ENCODE data around the gene RABL6. TPM values are rescaled to one million over a fixed set of nuclear protein-coding genes. Genes with fewer than 3 reads are reported as not detected.

The RABL6 gene
- total and polyA plus RNA-seq, 2 of the 4 experiments (the other 2 are of a cell fraction) = 37.1 to 47.5 TPM

DNA sequence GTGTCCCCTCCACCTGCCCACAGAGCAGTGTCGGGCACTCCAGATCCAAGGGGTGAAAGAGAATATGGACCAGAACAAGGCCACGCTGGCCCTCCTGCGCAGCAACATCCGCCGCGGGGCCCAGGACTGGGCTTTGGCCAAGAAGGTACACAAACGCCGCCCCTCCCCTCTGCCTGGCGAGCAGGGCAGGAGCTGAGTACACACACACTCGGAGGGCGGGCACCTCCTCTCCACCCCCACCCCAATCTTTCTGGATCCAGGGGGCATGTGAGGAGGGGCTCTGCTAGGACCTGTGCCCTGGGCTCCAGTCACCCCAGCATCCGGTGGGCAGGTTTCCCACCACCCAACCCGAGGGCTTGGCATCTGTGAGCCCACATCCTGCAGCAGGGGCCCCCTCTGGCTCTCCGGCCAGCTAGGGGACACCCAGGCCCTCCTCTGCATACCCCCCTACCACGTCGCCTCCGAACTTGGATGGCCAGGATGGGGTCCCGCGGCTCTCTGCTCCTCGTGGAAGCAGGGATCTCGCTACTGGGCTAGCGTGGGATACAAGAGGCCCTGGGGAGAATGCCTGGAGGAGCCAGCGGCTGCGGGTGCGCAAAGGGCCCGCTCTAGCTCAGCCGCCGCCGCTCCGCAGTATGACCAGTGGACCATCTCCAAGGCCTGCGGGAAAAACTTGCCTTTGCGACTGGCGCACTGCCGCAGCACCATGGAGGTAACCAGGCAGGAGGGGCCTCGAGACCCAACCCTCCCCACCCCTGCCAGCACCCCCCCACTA lies 8.5 kb upstream of the RABL6 start:
- no peak for TF ChIP-seq MAFK (IDR thresholded peaks at IDR 0.05; ENCODE audit: low read depth, low read length)
- H3K36me3 ChIP-seq (ENCODE audit: control insufficient read depth, insufficient read depth, low read length) = no peaks in the 10 kb centered on the region
- no peak overlapping the region for H2BK15ac ChIP-seq (ENCODE audit: low read depth, low read length)
- no peak overlapping the region for H3K14ac ChIP-seq (replicated peaks; ENCODE audit: low read depth, low read length)
- H2BK5ac ChIP-seq (ENCODE audit: low read depth, low read length, poor library complexity, severe bottlenecking) = no peak overlapping the region
- no peak overlapping the region for H3K27ac ChIP-seq (ENCODE audit: insufficient read depth, low read length)
- no peak overlapping the region for H3K18ac ChIP-seq (ENCODE audit: low read depth, low read length)
- DNase-seq = no peak
- H3K9ac ChIP-seq (ENCODE audit: low read depth, low read length) = no peak overlapping the region
- no peak overlapping the region for H4K5ac ChIP-seq (ENCODE audit: low read depth, low read length)
- no peaks in the 10 kb centered on the region for H3K9me1 ChIP-seq (ENCODE audit: insufficient read depth, low read length)
- ATAC-seq (ENCODE audit: low read depth) = peak; percentile 3; the same call in 1 of the 2 replicates
- in situ Hi-C loops (cut with MboI; ENCODE audit: low sequenced_read_pairs) = no loop called here
- H3K4me2 ChIP-seq (ENCODE audit: low read depth, low read length) = no peak overlapping the region; the same call in 1 of the 2 replicates
- WGBS, 2 experiments (ENCODE audit: extremely low coverage in 2 of 2, insufficient read length in 1 of 2) = 21% methylated on average over 5 of the region's 35 CpGs; no CpG with 5 or more reads in 1 of the 2 experiments
- H3K23ac ChIP-seq (ENCODE audit: low read depth, low read length) = no peak overlapping the region
- H3K4me3 ChIP-seq (ENCODE audit: insufficient read depth, low read depth, low read length) = no peak overlapping the region
- no peak overlapping the region for H4K91ac ChIP-seq (ENCODE audit: insufficient read depth, low read depth, low read length)
- H2AK5ac ChIP-seq (ENCODE audit: low read depth, low read length) = no peak overlapping the region
- no TSS peak for BruUV-seq (replicated peaks)
- no peak overlapping the region for H3K4ac ChIP-seq (ENCODE audit: low read depth, low read length)
- peaks cover 10% of the 10 kb centered on the region for H3K4me1 ChIP-seq (ENCODE audit: control insufficient read depth, insufficient read depth, low read length)
- H3K56ac ChIP-seq (ENCODE audit: extremely low read depth, insufficient read depth, low read length) = no peak overlapping the region
- intact Hi-C loops (cut with micrococcal nuclease) = no loop called here
- peak overlapping the region; percentile 32 for H2AFZ ChIP-seq (replicated peaks; ENCODE audit: low read length, poor library complexity)
- dilution Hi-C loops (cut with HindIII; ENCODE audit: low sequenced_read_pairs, unreplicated experiment) = no loop called here
- no peak overlapping the region for H2BK120ac ChIP-seq (ENCODE audit: low read depth, low read length)
- no peak overlapping the region for H2BK20ac ChIP-seq (ENCODE audit: low read depth, low read length)
- H4K8ac ChIP-seq (ENCODE audit: low read depth in 2 of 2, low read length in 2 of 2) = no peak overlapping the region
- peaks cover 8% of the 10 kb centered on the region for H4K20me1 ChIP-seq (ENCODE audit: insufficient read depth, low read length)
- H3K27me3 ChIP-seq (ENCODE audit: control insufficient read depth, insufficient read depth, low read length) = peaks cover 37% of the 10 kb centered on the region
- POLR2A ChIA-PET (ENCODE audit: unreplicated experiment) = no interaction called here
- no peaks in the 10 kb centered on the region for H3K79me1 ChIP-seq (ENCODE audit: low read depth in 1 of 2, low read length in 2 of 2)
- CTCF ChIA-PET = no interaction called here
- peak overlapping the region; percentile 28 for H2AK9ac ChIP-seq (replicated peaks; ENCODE audit: low read depth, low read length, poor library complexity)
- no peaks in the 10 kb centered on the region for H3K9me3 ChIP-seq (ENCODE audit: control insufficient read depth, insufficient read depth, low read length)

Measured in IMR-90 (cell line).